ENCODE measurements around the gene RASL10B. TPM values are rescaled to one million over a fixed set of nuclear protein-coding genes. Genes with fewer than 3 reads are reported as not detected.

Gene RASL10B
- total RNA-seq (2022; extraction: Qiagen RNA extraction; ENCODE audit: low read depth): 0.05 to 0.13 TPM (median 0.08 TPM) in 4 of 5 replicates, not detected in the other

GRCh38 chr17:35731239-35731916 lies at the start of gene RASL10B:
Gene RASL10B (plus strand): TSS chr17:35731639. CDS start chr17:35735185, 3,546 bp downstream.

GRCh38 chr17:35752945-35753764 lies 21.7 kb downstream of the RASL10B start, which contains the start of gene GAS2L2:
Gene GAS2L2 (minus strand): TSS chr17:35753239. CDS start chr17:35752850, 389 bp downstream.

GRCh38 chr17:35760587-35760986 lies 29.1 kb downstream of the RASL10B start, which contains the start of gene C17orf50:
Gene C17orf50 (plus strand): TSS chr17:35760887. CDS start chr17:35760942, 55 bp downstream.

Other genes starting within 250 kb of the RASL10B start
- 0.05 TPM in 1 of 5 replicates, not detected in the others for gene SLFN12L, start 194.0 kb upstream of the RASL10B start, total RNA-seq (2022; extraction: Qiagen RNA extraction; ENCODE audit: low read depth)
- not detected in 5 replicates for gene SLFN14, start 170.8 kb upstream of the RASL10B start, total RNA-seq (2022; extraction: Qiagen RNA extraction; ENCODE audit: low read depth)
- 6.0 to 7.8 TPM (median 7.5 TPM) in 5 replicates for gene PEX12, start 153.1 kb upstream of the RASL10B start, total RNA-seq (2022; extraction: Qiagen RNA extraction; ENCODE audit: low read depth)
- gene AP2B1, start 144.3 kb upstream of the RASL10B start, total RNA-seq (2022; extraction: Qiagen RNA extraction; ENCODE audit: low read depth): 123 to 148 TPM (median 144 TPM) in 5 replicates
- 0.06 to 0.08 TPM (median 0.06 TPM) in 4 of 5 replicates, not detected in the other for gene GAS2L2, start 21.6 kb downstream of the RASL10B start, total RNA-seq (2022; extraction: Qiagen RNA extraction; ENCODE audit: low read depth)
- 0.33 to 0.70 TPM (median 0.53 TPM) in 4 of 5 replicates, not detected in the other for gene C17orf50, start 29.2 kb downstream of the RASL10B start, total RNA-seq (2022; extraction: Qiagen RNA extraction; ENCODE audit: low read depth)
- 4.1 to 7.9 TPM (median 6.6 TPM) in 5 replicates for gene MMP28, start 64.0 kb downstream of the RASL10B start, total RNA-seq (2022; extraction: Qiagen RNA extraction; ENCODE audit: low read depth)
- gene TAF15, start 77.8 kb downstream of the RASL10B start, total RNA-seq (2022; extraction: Qiagen RNA extraction; ENCODE audit: low read depth): 190 to 245 TPM (median 208 TPM) in 5 replicates
- gene HEATR9, start 137.3 kb downstream of the RASL10B start, total RNA-seq (2022; extraction: Qiagen RNA extraction; ENCODE audit: low read depth): not detected in 5 replicates
- 0.88 to 2.2 TPM (median 1.5 TPM) in 5 replicates for gene CCL5, start 148.7 kb downstream of the RASL10B start, total RNA-seq (2022; extraction: Qiagen RNA extraction; ENCODE audit: low read depth)
- gene RDM1, start 199.1 kb downstream of the RASL10B start, total RNA-seq (2022; extraction: Qiagen RNA extraction; ENCODE audit: low read depth): 2.2 to 4.6 TPM (median 3.4 TPM) in 5 replicates
- not detected in 5 replicates for gene LYZL6, start 212.1 kb downstream of the RASL10B start, total RNA-seq (2022; extraction: Qiagen RNA extraction; ENCODE audit: low read depth)
- not detected in 5 replicates for gene CCL16, start 249.9 kb downstream of the RASL10B start, total RNA-seq (2022; extraction: Qiagen RNA extraction; ENCODE audit: low read depth)

All from A549 treated with RU486 at 1 μM for 4 hours (cell line).